HG02588 (cell line): ENCODE measurements around the gene NUB1.
A peak's percentile ranks its signal among the peaks of the same experiment; 100 is the strongest.

ENCODE experiments used
- ATAC-seq: cut with Tn5 transposase; IDR thresholded peaks from one replicate; pipeline ENCODE4 v1.9.1; 2021; ENCODE audit warnings: mild to moderate bottlenecking, moderate library complexity; ENCODE audit not compliant: unreplicated experiment

NUB1 gene

DNA sequence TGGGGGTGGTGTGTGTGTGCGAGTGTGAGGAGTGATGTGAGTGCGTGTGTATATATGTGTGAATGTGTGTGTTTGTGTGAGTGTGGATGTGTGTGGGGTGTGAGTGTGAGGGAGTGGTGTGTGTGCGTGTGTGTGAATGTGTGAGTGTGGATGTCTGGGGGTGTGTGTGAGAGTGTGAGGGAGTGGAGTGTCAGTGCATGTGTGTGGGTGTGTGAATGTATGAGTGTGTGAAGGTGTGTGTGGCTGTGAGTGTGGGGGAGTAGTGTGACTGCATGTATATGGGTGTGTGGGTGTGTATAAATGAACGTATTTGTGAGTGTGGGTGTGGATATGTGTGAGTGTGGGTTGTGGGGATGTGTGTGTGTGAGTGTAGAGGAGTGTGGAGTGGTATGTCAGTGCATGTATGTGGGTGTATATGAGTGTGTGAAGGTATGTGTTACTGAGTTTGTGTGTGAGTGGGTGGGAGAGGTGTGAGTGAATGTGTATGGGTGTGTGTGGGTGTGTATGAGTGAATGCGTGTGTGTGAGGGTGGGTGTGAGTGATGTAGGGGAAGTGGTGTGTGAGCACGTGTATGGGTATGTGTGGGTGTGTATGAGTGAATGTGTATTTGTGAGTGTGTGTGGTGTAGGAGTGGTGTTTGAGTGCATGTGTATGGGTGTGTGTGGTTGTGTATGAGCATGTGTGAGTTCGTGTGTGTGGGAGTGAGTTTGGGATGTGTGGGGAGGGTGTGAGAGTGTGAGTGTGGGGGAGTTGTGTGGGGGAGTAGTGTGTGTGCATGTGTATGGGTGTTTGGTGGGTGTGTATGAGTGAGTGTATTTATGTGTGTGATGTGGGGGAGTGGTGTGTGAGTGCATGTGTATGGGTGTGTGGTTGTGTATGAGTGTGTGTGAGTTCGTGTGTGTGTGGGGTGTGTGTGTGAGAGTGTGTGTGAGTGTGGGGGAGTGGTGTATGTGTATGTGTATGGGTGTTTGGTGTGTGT, 28.5 kb upstream of the NUB1 start:
- ATAC-seq = no peak

- ATAC-seq = no peak
Observed at GRCh38 chr7:151313857-151314256, 27.8 kb upstream of the NUB1 start.

- no peak for ATAC-seq
Observed at GRCh38 chr7:151314401-151314800, 27.2 kb upstream of the NUB1 start.

- no peak for ATAC-seq
Observed at GRCh38 chr7:151315038-151315655, 26.5 kb upstream of the NUB1 start.

DNA sequence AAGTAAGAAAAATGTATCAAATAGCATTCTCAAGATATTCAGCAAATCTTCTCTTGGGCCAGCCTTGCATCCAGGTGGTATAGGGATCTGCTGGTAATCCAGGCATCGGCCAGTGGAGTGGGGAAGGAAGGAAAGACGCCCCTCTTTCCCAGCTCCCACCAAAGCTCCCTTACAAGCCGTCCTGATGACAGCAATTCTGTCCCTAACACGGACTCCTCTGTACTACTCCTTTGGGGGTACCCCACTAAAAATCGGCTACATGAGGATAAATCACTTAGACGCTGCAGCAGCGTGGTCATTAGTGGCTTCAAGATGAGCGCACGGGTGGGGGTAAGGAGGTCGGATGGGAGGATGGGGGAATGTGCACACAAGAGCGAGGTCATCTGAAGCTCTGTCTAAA, 24.7 kb upstream of the NUB1 start:
- ATAC-seq = no peak

GRCh38 chr7:151317936-151318335, 23.7 kb upstream of the NUB1 start:
- no peak for ATAC-seq

DNA sequence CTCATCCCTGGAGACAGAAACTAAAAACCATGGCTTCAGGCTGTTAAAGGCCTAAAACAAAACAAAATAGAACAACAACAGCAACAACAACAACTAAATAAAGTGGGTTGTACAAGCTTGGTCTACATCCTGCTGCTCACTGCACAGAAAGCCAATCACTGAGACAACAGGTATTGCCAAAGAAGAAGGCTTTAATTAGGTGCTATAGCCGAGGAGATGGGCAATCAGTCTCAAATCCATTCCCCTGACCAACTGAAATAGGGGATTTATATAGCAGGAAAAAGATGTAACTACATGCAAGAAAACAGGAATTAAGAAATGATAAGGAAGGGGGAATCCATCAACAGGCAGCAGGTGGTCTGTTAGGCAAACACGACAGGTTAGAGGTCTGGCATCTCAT, 22.4 kb upstream of the NUB1 start:
- no peak for ATAC-seq

- no peak for ATAC-seq
Observed at GRCh38 chr7:151320263-151320845, 21.3 kb upstream of the NUB1 start.

DNA sequence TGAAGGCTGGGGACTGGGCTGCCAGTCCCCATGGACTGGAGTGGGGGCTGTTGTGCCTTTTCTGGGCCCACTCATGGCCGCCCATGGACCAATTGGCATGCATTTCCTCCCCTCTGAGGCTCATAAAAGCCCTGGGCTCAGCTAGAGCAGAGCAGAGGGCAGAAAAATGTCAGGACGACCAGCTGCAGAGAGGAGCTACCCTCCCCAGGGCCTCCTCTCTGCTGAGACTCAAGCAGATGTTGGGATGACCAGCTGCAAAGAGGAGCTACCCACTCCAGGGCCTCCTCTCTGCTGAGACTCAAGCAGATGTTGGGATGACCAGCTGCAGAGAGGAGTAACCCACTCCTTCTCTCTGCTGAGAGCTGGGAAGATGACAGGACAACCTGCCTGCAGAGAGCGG, 20.3 kb upstream of the NUB1 start:
- ATAC-seq = no peak

DNA sequence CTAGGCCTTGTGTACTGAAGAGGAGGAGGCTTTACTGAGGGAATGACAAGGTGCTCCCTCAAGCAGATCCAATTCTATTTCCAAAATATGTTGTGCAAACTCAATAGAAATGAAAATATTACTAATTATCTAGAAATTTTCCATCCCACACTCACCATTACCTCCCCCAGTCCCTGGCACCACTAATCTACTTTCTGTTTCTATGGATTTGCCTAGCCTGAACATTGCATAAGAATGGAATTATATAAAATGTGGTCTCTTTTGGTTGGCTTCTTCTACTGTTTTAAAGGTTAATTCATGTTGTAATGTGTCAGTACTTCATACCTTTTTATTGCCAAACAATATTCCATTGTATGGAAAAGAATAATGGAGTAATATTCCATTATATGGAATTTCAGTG, 18.7 kb upstream of the NUB1 start:
- no peak for ATAC-seq

DNA sequence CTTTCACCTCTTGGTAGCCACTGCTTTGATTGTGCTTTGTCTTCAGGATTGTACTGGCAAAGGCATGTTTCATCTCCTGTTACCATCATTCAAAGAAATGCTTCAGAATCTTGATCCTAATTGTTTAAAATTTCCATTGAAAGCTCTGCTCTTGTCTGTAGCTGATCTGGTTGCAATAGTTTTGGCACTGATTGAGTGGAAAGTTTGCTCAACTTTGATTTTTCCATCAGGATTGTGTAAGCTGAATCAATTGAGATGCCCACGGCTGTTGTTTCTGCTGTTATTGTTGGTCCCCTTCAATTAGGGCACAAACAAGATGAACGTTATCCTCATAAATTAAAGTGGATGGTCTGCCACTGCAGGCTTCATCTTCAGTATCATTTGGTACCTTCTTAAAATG, 14.6 kb upstream of the NUB1 start:
- ATAC-seq = no peak

DNA sequence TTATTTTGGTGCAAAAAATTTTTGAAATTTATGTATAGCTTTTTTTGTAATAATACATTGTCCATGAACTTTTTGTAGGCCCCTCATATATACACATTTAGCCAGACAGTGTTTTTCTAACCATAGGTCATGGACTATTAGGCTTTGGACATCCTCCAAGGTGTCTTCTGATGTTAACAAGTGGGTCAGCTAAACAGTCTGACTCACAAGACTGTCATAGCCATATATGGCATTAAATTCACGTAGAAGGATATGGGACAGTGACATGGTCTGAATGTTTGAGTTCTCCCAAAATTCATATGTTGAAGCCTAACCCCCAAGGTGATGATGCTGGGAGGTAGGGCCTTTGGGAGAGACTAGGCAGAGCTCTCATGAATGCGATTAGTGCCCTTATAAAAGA, 14.0 kb upstream of the NUB1 start:
- ATAC-seq = no peak

DNA sequence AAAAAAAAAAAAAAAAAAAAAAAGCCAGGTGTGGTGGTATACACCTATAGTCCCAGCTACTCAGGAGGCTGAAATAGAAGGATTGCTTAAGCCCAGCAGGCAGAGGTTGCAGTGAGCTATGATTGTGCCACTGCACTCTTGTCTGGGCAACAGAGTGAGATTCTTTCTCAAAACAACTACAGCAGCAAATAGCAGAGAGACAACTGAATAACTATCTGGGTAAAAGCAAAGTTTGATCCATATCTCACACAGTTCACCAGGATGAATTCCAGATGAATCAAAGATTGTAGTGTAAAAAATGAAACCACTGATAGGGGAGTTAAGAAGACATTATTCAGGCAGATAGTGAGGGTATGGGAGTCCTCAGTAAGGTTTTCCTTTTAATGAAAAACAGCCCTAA, 11.4 kb upstream of the NUB1 start:
- ATAC-seq = no peak

DNA sequence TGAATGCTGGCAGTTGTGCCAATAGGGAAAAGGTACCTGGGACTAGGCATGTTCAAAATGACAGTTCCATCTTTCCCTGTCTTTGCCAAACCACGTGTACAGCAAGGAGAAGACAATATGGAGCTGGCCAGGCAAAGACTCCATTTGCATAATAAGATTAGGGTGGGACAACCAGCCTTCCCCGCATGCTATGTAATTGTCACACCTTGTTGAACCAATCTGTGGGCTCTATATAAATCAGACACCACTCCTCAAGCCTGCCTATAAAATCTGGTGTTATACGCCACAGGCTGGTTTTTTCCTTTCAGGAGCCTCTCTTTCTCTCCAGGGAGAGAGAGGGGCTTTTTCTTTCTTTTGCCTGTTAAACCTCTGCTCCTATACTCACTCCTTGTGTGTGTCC, 11.0 kb upstream of the NUB1 start:
- ATAC-seq = no peak

GRCh38 chr7:151334628-151335027, 7.0 kb upstream of the NUB1 start:
- ATAC-seq = no peak

- no peak for ATAC-seq
Observed at GRCh38 chr7:151336027-151336708, 5.4 kb upstream of the NUB1 start.

DNA sequence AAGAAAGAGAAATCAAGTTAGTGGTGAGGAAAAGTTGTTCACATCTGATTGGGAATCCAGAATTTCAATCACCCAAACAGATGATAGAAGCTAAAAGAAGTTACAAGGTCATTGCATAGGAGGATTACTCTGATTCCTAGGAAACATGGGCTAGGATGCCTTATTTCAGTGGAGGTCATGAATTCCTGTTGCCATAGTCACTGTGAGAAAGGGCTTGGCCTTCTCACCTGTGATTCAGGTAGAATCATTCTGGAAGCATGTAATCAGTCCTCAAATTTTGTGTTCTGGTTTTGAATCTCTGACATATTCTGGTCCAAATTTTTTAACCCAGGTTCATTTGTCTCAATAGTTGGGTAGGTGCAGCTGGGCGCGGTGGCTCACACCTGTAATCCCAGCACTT, 4.3 kb upstream of the NUB1 start:
- ATAC-seq = no peak

DNA sequence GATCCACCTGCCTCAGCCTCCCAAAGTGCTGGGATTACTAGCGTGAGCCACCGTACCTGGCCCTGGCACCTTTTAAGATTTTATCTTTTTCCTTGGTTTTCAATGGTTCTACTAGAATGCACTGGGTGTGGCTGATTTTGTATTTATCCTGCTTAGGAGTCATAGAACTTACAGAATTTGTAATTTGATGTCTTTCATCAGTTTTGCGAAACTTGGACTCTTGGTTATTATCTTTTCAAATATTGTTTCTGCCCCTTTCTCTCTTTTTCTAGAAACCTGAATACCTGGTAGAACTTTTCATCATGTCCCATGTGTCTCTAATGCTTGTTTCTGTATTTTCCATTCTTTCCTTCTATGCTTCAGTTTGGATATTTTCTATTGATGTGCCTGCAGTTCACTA, 2.8 kb upstream of the NUB1 start:
- no peak for ATAC-seq

- peak; percentile 36 for ATAC-seq
Observed at GRCh38 chr7:151339651-151340382, 1.8 kb upstream of the NUB1 start.

DNA sequence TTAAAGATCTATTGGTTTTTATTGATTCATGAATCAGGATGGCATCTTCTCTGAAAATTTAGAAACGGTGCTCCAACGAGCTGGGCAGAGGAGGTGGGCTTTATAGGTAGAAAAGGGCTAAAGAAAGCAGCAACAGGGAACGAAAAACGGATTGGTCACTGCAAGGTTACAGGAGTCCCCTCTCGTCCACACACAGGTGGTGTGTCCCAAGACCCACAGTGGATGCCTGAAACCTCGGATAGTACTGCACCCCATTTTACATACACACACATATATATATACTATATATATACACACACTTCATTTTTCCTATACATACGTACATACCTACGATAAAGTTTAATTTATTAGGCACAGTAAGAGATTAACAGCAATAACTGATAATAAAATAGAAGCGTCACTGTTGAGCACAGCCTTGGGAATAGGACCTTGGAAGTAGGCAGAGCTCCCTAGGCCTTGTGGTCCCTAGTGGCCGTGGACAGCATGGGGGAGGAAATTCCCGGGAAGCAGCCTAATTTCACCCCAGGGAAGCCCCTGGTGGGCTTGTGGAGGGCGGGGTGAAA, 737 bp upstream of the NUB1 start:
- ATAC-seq = no peak
